LNCAP (cell line): ENCODE results near the gene MCM9.

Source experiments
- CTCF ChIP-seq: fragments of 450-650 bp; IDR thresholded peaks from 2 replicates; pipeline ENCODE4 v1.5.1; 2017; ENCODE audit warnings: mild to moderate bottlenecking

MCM9 gene

GRCh38 chr6:118913161-118913560 is 21.8 kb downstream of the MCM9 start:
- no peak for TF ChIP-seq CTCF

GRCh38 chr6:118912646-118913045 is 22.3 kb downstream of the MCM9 start:
- TF ChIP-seq CTCF = no peak

- TF ChIP-seq CTCF = no peak
Measured at GRCh38 chr6:118908441-118908840, 26.5 kb downstream of the MCM9 start.

GRCh38 chr6:118905851-118906250 is 29.1 kb downstream of the MCM9 start:
- no peak for TF ChIP-seq CTCF

- TF ChIP-seq CTCF = no peak
Measured at GRCh38 chr6:118905084-118905483, 29.9 kb downstream of the MCM9 start.

GRCh38 chr6:118903691-118904090 is 31.3 kb downstream of the MCM9 start:
- TF ChIP-seq CTCF = no peak

- TF ChIP-seq CTCF = no peak
Measured at GRCh38 chr6:118903138-118903537, 31.8 kb downstream of the MCM9 start.

- TF ChIP-seq CTCF = no peak
Measured at GRCh38 chr6:118902726-118903125, 32.2 kb downstream of the MCM9 start.
